HUES6 (cell line): ENCODE measurements around the gene CASQ2.

Source experiments
- H3K27ac ChIP-seq: 2 replicates; pipeline ENCODE4 v1.7.0; 2013; ENCODE audit warnings: low read depth, mild to moderate bottlenecking, low read length, inconsistent platforms
- H3K27me3 ChIP-seq: 2 replicates; pipeline ENCODE4 v1.6.1; 2013; ENCODE audit warnings: low read length; ENCODE audit not compliant: control insufficient read depth, insufficient read depth
- H3K36me3 ChIP-seq: 2 replicates; pipeline ENCODE4 v1.6.1; 2013; ENCODE audit warnings: low read length; ENCODE audit not compliant: control insufficient read depth, insufficient read depth
- H3K4me1 ChIP-seq: 2 replicates; pipeline ENCODE4 v1.6.1; 2013; ENCODE audit warnings: low read length; ENCODE audit not compliant: control insufficient read depth, insufficient read depth
- H3K4me3 ChIP-seq: 2 replicates; pipeline ENCODE4 v1.5.1; 2013; ENCODE audit warnings: low read depth, low read length
- H3K9ac ChIP-seq: one replicate; pipeline ENCODE4 v1.6.1; 2013; ENCODE audit warnings: mild to moderate bottlenecking, low read length
- H3K9me3 ChIP-seq: 2 replicates; pipeline ENCODE4 v1.6.1; 2013; ENCODE audit warnings: low read depth, low read length; ENCODE audit not compliant: control insufficient read depth, insufficient read depth

Gene CASQ2

DNA sequence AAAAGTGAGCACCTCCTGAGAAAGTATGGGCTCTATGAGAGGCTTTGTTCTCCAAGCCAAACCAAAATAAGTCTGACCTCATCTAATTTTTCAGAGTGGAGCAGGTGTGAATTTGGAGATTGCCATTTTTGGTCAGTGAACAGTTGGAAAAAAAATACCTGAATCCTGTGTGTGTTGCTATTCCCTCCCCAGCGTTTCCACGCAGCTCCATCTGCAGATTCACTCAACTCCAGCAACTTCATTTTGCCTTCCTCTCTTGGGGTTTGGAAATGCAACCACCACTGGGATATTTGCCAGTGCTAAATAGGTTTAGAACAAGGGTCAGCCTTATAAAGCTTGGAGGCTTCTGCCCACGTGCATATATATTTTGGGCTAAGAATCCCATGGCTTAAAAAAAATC is 11.2 kb downstream of the CASQ2 start:
- Histone ChIP-seq H3K4me1 (no peaks in the 10 kb centered on the region; the same call in 1 of the 2 replicates), H3K4me3 (no peak overlapping the region), H3K9me3 (no peaks in the 10 kb centered on the region), H3K9ac (no peak overlapping the region), H3K27me3 (no peaks in the 10 kb centered on the region), H3K36me3 (no peaks in the 10 kb centered on the region), H3K27ac (no peak overlapping the region)

DNA sequence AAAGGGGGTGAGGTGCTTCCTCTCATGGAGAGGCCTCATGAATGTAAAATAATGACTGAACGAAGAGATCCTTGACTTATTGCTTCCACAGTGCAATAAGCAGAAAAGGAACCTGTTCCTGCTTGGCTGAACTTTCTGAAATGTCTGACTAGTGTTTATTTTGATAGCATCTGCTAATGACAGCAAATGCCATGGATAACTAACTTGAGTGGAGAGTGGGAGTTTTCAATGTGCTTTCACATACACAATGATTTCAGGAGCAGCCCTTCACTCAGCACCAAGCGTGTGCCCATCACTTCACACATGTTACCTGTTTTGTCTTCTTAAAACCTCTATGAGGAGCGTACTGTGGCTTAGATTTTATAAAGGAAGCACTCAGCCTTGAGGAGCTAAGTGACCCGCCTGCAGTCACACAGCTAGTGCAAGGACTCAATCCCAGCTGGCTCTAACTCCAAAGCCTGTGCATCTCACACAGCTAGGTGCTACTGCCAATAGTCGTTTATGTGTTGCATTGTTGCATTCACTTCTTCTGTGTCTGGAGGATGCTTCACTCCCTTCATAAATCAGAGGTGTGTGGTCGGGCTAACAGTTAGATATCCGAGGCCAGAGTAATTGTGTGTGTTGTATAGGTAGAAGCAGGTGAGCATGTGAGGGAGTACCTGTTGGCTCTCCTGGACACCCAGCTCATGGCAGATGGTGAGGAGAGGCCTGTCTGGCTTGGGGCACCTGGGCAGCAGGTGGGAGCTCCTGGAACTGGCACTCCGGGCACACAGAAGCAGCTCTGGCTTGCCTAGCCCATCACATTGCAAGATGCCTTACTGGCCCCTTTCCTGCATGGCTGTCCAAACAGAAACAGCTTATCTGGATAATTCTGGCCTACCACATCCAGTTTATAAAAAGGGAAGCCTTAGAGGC is 12.8 kb downstream of the CASQ2 start:
- H3K4me3 ChIP-seq = no peak overlapping the region
- H3K9me3 ChIP-seq = no peaks in the 10 kb centered on the region
- H3K27ac ChIP-seq = no peak overlapping the region
- H3K27me3 ChIP-seq = no peaks in the 10 kb centered on the region
- H3K9ac ChIP-seq = no peak overlapping the region
- H3K4me1 ChIP-seq = no peaks in the 10 kb centered on the region; the same call in 1 of the 2 replicates
- no peaks in the 10 kb centered on the region for H3K36me3 ChIP-seq

DNA sequence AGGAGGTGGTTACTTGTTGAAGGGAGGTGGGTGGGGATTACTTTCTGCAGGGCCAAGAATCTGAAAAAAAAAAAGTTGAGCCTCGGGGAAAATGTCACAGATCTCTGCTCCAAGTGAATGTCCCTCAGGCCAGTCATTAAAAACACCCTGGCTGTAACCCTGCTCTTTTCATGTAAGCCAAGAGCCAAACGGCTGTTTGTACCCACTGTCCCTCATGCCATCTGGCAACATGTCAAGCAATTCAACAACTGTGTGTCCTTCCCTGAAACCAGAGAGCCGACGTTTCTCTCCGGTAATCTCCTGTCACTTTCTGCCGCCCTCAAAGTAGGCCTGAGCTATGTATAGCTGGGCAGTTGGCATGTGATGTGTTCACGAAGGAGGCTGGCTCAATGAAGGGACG is 14.7 kb downstream of the CASQ2 start:
- no peaks in the 10 kb centered on the region for H3K27me3 ChIP-seq
- no peaks in the 10 kb centered on the region for H3K36me3 ChIP-seq
- H3K4me3 ChIP-seq = no peak overlapping the region
- H3K27ac ChIP-seq = no peak overlapping the region
- H3K9ac ChIP-seq = no peak overlapping the region
- H3K4me1 ChIP-seq = no peaks in the 10 kb centered on the region; the same call in 1 of the 2 replicates
- H3K9me3 ChIP-seq = no peaks in the 10 kb centered on the region

DNA sequence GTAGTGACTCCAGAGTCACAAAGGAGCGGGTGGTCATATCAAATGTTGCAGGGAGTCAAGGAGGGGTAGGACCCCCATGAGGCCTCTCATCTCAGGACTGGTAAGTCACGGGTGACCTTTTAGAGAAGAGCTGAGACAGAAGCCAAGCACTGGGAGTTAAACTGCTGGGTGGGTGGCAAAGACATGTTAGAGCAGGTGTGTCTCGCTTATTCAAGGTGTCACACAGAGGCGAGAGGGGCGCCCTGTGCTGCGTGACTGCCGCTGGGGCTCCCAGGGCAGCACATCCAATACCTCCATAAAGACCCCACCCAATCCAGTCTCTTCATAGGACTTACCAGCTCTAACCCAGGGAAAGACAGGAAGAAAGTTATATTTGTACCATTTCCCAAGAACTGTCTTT is 15.2 kb downstream of the CASQ2 start:
- Histone ChIP-seq H3K27ac (no peak overlapping the region), H3K4me3 (no peak overlapping the region), H3K9ac (no peak overlapping the region), H3K9me3 (no peaks in the 10 kb centered on the region), H3K4me1 (peaks cover under 1% of the 10 kb centered on the region; the same call in 1 of the 2 replicates), H3K36me3 (no peaks in the 10 kb centered on the region), H3K27me3 (no peaks in the 10 kb centered on the region)

DNA sequence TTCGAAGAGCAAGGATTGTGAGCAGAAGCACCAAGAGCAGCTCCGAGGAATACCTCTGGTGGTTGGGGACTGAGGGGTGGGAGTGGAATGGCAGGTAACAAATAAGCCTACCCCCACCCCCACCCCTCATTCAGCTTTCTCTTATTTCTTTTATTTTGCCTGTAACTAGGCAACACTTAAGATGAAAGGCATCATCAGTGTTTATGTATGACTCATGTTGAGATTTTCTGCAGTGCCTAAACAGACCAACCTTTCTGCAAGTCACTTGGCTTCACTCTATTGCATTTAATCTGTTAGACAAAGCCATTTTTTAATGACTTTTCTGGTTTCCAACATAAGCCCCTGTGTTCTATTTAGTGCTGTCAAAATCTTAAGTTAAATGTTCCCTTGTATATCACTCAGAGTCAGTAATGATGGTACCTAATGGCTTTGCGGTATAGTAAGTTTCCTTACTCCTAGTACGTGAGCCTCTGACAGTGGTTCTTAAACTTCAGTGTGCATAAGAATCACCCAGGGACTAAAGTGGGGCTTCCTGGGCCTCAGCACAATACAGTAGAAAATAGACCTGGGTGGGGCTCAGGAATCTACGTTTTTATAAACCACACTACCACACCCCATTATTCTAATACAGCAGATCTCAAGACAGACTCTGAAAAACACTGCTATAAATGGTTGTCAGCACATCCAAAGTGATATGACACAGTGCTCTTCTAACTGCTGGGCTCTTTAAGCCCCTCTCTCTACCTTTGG is 19.9 kb downstream of the CASQ2 start:
- H3K9me3 ChIP-seq = no peaks in the 10 kb centered on the region
- no peak overlapping the region for H3K27ac ChIP-seq
- H3K27me3 ChIP-seq = no peaks in the 10 kb centered on the region
- H3K4me3 ChIP-seq = no peak overlapping the region
- H3K36me3 ChIP-seq = no peaks in the 10 kb centered on the region
- peaks cover 5% of the 10 kb centered on the region; the same call in 1 of the 2 replicates for H3K4me1 ChIP-seq
- H3K9ac ChIP-seq = no peak overlapping the region

DNA sequence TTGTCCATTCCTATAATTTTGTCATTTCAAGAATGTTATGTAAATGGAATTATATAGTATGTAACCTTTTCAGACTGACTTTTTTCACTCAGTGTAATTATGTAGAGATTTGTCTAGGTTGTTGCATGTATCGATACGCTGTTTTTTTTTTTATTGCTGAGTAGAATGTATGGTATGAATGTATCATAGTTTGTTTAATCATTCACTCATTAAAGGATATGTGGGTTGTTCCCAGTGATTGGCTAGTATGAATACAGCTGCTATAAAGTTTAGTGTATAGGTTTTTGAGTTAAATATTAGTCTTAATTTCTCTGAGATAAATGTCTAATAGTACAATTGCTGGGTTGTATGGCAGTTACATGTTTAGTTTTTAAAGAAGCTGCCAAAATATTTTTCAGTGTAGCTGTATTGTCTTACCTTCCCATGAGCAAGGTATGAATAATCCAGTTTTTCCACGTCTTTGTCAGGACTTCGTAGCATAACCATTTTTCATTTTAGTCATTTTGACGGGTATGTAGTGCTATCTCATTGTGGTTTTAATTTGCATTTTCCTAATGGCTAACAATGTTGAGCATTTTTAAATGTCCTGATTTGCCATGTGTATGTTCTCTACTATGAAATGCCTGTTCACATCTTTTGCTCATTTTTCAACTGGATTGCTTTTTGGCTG is 22.4 kb downstream of the CASQ2 start:
- Histone ChIP-seq H3K9me3 (no peaks in the 10 kb centered on the region), H3K27ac (no peak overlapping the region), H3K9ac (no peak overlapping the region), H3K36me3 (no peaks in the 10 kb centered on the region), H3K4me3 (no peak overlapping the region), H3K4me1 (peaks cover 5% of the 10 kb centered on the region; the same call in 1 of the 2 replicates), H3K27me3 (no peaks in the 10 kb centered on the region)

DNA sequence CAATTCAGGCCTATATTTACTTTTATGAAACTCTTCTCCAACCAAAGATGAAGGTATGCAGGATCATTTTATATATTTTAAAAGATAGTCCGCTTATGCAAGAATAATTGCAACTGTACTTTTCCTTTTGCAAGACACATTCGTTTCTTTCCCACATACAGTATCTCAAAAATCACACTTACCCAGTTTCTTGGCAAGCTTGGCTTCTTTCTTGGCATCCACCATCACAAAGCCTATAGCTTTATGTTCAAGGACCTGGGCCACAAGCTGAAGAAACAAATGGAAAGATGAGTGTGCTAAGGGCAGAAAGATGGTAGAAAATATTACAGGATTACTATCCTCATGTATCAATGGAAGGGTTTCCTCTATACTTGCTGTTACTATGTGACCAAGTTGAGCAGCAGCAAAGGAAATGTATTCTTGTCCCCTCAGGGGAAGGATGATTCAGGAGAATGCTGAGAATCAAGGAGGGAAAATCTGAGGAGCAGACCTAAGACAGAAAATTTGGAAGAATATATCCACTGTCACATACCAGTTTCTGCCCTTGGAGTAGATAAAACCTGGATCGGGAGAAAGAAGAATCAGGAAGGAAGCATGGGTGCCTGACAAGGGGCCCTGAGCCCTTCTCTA is 23.8 kb downstream of the CASQ2 start:
- no peaks in the 10 kb centered on the region for H3K36me3 ChIP-seq
- peaks cover 5% of the 10 kb centered on the region; the same call in 1 of the 2 replicates for H3K4me1 ChIP-seq
- no peak overlapping the region for H3K4me3 ChIP-seq
- no peak overlapping the region for H3K9ac ChIP-seq
- H3K27ac ChIP-seq = no peak overlapping the region
- no peaks in the 10 kb centered on the region for H3K27me3 ChIP-seq
- no peaks in the 10 kb centered on the region for H3K9me3 ChIP-seq

DNA sequence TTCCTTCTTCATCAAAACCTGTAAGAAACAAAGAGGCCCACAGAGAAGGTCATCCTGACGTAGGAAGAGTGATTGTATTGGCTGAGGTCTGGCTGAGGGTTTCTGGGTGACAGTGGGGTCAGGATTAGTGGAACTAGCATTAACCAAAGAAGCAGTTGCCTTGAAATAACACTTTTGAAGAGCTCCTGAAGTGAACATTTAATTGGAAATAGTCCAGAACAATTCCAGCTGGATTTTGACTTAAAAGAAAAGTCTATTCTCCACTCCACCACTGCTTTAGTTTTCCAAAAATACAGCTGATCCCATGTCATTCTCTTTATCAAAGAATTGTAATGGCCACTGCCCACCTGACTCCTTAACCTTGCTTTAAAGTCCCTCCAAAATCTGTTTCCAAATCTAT is 27.7 kb downstream of the CASQ2 start:
- H3K9ac ChIP-seq = no peak overlapping the region
- H3K27me3 ChIP-seq = no peaks in the 10 kb centered on the region
- no peaks in the 10 kb centered on the region for H3K9me3 ChIP-seq

DNA sequence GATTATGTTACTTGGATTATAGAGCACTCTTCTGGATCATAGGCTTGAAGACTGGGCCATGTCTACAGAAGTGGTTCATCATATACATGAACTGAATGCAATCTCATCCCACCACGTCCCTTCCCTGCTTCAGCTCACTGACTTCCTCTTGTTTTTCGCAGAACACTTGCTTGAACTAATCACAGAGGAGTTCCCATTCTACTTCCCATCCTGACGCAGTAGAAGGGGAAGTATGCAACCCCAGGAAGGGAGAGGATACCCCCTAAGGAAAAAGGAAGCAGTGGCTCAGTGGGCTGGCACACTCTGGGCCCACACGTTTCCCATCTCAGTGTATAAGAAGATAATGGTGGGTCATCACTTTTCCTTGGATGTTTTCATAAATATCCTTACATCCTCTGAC is 36.2 kb downstream of the CASQ2 start:
- peaks cover 13% of the 10 kb centered on the region for H3K4me1 ChIP-seq
- H3K27ac ChIP-seq = no peak overlapping the region
- no peak overlapping the region for H3K9ac ChIP-seq
- H3K9me3 ChIP-seq = no peaks in the 10 kb centered on the region
- no peaks in the 10 kb centered on the region for H3K27me3 ChIP-seq
- no peak overlapping the region for H3K4me3 ChIP-seq
- H3K36me3 ChIP-seq = no peaks in the 10 kb centered on the region

More for the DNA sequence above, 27.7 kb downstream of the CASQ2 start:
- H3K27ac ChIP-seq = no peak overlapping the region
- H3K4me1 ChIP-seq = peaks cover 7% of the 10 kb centered on the region; the same call in 1 of the 2 replicates
- H3K36me3 ChIP-seq = no peaks in the 10 kb centered on the region
- no peak overlapping the region for H3K4me3 ChIP-seq

DNA sequence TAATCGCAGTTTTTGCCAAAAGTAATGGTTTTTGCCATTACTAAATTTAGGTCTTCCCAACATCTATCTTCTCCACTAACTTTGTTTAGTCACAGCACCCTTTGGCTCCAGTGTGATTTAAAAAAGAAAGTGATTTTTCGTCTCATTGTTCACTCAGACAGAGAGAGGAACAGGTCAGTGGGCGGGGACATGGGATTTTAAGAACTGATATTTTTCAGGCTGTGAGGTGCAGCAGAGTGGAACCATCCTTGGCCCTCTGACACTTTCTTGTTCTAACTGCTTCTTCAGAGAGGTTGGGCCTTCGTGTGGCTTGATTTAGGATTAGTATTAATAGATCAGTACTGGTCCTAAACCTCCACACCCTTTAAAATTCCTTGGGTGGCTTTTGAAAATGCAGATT is 38.8 kb downstream of the CASQ2 start:
- Histone ChIP-seq H3K27ac (no peak overlapping the region), H3K27me3 (no peaks in the 10 kb centered on the region), H3K36me3 (no peaks in the 10 kb centered on the region), H3K9ac (no peak overlapping the region), H3K4me1 (peaks cover 6% of the 10 kb centered on the region), H3K4me3 (no peak overlapping the region), H3K9me3 (no peaks in the 10 kb centered on the region)
